Lower lobe of right lung (tissue), 2 donors: ENCODE results near the gene ATRX. TPM values are rescaled to one million over a fixed set of nuclear protein-coding genes. Genes with fewer than 3 reads are reported as not detected.
"Not testable (repeated sequence)": the region's sequence is repeated elsewhere in the genome, so short reads cannot be mapped to it uniquely, and the experiment has no call there.

Source experiments
- ATAC-seq, 2 donors: fragments of 200-7000 bp; cut with Tn5 transposase; one replicate each; pipeline ENCODE4 v1.9.1; 2020 to 2022; ENCODE audit warnings: mild to moderate bottlenecking in 2 of 2, moderate library complexity in 2 of 2
- DNase-seq: peaks from one replicate; pipeline ENCODE4 v3.0.0-alpha.2; 2020
- H3K27ac ChIP-seq: fragments of 200-600 bp; one replicate; pipeline ENCODE4 v1.8.0; 2022
- H3K27me3 ChIP-seq: fragments of 200-600 bp; one replicate; pipeline ENCODE4 v1.8.0; 2022; ENCODE audit warnings: low read depth
- H3K36me3 ChIP-seq: fragments of 200-600 bp; one replicate; pipeline ENCODE4 v1.8.0; 2022; ENCODE audit warnings: mild to moderate bottlenecking
- H3K4me1 ChIP-seq: fragments of 200-600 bp; one replicate; pipeline ENCODE4 v1.8.0; 2022
- H3K4me3 ChIP-seq: fragments of 200-600 bp; one replicate; pipeline ENCODE4 v1.8.0; 2022; ENCODE audit warnings: mild to moderate bottlenecking
- H3K9me3 ChIP-seq: fragments of 200-600 bp; one replicate; pipeline ENCODE4 v1.8.0; 2022
- CTCF ChIP-seq: fragments of 200-600 bp; IDR thresholded peaks from one replicate; pipeline ENCODE4 v1.8.0; 2022; ENCODE audit warnings: antibody characterized with exemption, mild to moderate bottlenecking
- intact Hi-C: fragments of 100-400 bp; cut with DNase I; formaldehyde crosslinking; loops from one replicate; pipeline ENCODE4 v1.11.0; 2022
- total RNA-seq: library from RNA; stranded (reverse); fragmentation: NEBNext Ultra II Directional; extraction: Animal tissue kit (Norgen Biotek cat#: 25700); gene quantifications from one replicate; pipeline ENCODE4 v1.2.1, GENCODE V29; 2021
- donor health status: DM: no; HTN: yes; CAD: no; lungs with severe emphysema.

Gene ATRX
- total RNA-seq, 1 donor from 2014 or later = 88.8 TPM

DNA sequence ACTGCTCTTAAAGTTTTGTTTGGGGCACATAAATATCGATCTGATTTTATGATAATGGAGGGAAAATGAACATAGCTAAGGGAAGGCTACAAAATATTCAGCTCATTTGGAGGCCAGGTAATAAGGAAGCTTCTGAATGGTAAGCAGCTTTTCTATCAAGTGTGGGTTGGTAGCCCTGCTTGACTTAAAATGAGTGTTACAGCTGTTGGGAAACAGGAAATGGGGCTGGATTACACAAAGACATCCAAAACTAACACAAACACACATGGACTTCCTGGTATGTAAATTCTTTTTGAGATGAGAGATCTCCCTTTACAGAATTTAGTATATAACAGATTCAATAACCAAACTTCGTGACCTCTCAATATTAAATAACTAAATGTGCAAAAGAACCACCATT lies 280.8 kb downstream of the ATRX start:
- H3K4me1 ChIP-seq = no peaks in the 10 kb centered on the region
- ATAC-seq = no peak
- peaks cover 27% of the 10 kb centered on the region for H3K36me3 ChIP-seq
- no peak overlapping the region for H3K4me3 ChIP-seq
- no peak for DNase-seq
- H3K27ac ChIP-seq = no peak overlapping the region
- intact Hi-C loops = no loop called here
- no peaks in the 10 kb centered on the region for H3K27me3 ChIP-seq
- H3K9me3 ChIP-seq = no peaks in the 10 kb centered on the region
- no peak for TF ChIP-seq CTCF

DNA sequence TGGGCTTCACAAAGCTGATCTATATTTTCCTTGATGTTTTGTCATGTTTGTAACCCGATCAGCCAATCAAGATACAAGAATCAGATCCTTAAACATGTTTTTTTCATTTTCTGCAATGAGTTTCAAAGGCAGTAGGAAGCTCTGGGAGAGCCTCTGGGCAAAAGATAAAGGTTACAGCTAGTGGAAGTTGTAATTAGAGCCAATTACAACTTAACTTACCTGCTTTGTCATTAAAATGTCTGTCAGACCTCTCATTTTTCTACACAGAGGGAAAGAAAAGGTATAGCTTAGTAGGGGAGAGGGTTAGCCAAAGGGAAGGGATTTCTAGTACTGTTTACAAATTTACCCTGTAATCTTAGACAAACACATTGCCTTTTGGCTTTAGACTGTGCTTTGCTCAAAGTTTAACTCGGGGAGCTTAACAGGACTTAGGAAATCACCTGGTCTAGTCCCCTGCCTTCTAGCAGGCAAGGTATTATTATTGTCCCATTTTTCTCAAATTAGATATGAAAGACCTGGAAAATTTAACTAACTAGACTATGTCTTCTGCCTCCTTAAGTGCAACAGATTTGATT lies 283.0 kb downstream of the ATRX start:
- no peaks in the 10 kb centered on the region for H3K9me3 ChIP-seq
- peaks cover 12% of the 10 kb centered on the region for H3K36me3 ChIP-seq
- no peaks in the 10 kb centered on the region for H3K4me1 ChIP-seq
- no peak overlapping the region for H3K27ac ChIP-seq
- TF ChIP-seq CTCF = no peak
- DNase-seq (no peak), ATAC-seq (no peak)
- no peak overlapping the region for H3K4me3 ChIP-seq
- intact Hi-C loops = no loop called here
- H3K27me3 ChIP-seq = no peaks in the 10 kb centered on the region

- not testable (repeated sequence) for ATAC-seq
Measured at GRCh38 chrX:77500164-77500563, 285.9 kb downstream of the ATRX start.

DNA sequence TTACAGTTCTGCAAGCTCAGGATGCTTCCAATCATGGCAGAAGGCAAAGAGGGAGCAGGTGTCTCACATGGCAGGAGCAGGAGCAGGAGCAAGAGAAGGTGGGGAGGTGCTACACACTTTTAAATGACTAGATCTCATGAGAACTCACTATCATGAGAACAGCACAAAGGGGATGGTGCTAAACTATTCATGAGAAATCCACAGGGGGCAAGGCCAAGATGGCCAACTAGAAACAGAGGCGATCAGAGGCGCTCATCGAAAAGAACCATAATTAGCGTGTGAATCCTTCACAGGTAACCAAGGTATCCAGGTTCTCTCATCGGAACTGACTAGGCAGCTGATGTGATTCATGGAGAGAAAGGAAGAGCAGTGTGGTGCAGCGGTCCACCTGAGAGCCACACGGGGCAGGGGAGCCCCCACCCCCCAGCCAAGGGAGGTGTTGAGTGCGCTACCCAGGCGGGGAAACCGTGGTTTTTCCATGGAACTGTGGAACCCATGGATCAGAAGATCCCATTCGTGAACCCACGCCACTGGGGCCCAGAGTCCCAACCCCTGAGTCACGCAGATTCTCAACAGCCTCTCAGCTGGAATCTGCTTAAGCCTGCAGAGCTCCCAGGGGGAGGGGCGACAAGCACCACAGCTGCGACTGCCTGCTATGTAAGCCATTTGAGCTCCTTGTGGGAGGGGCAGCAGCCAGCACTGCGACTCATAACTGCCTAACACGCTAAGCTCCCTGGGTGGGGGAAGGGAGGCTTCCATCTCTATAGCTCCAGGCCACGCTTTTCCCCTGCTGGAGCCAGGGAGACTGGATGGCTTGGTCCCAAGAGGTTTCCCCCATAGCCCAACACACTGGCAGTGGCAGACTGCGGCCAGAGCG lies 292.1 kb downstream of the ATRX start:
- H3K36me3 ChIP-seq = no peaks in the 10 kb centered on the region
- no peaks in the 10 kb centered on the region for H3K27me3 ChIP-seq
- no peaks in the 10 kb centered on the region for H3K9me3 ChIP-seq
- DNase-seq = no peak
- no peak overlapping the region for H3K4me3 ChIP-seq
- TF ChIP-seq CTCF = no peak
- no peak for ATAC-seq
- no peak overlapping the region for H3K27ac ChIP-seq
- no peaks in the 10 kb centered on the region for H3K4me1 ChIP-seq
- intact Hi-C loops = no loop called here

More at GRCh38 chrX:77500164-77500563, 285.9 kb downstream of the ATRX start:
- H3K27me3 ChIP-seq, intact Hi-C loops, H3K4me1 ChIP-seq, H3K27ac ChIP-seq, H3K36me3 ChIP-seq, DNase-seq, H3K9me3 ChIP-seq, H3K4me3 ChIP-seq: not testable (repeated sequence)

DNA sequence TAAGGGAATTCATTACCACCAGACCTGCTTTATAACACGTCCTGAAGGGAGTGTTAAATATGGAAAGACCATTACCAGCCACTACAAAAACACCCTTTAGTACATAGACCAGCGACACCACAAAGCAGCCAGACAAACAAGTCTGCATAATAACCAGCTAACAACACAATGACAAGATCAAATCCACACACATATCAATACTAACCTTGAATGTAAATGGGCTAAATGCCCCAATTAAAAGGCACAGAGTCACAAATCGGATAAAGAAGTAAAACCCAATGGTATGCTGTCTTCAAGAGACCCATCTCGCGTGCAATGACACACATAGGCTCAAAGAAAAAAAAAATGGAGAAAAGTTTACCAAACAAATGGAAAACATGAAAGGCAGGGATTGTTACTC lies 302.0 kb downstream of the ATRX start:
- intact Hi-C loops = no loop called here
- no peaks in the 10 kb centered on the region for H3K36me3 ChIP-seq
- H3K27ac ChIP-seq = no peak overlapping the region
- no peaks in the 10 kb centered on the region for H3K9me3 ChIP-seq
- TF ChIP-seq CTCF = no peak
- DNase-seq (no peak), ATAC-seq (no peak)
- H3K27me3 ChIP-seq = no peaks in the 10 kb centered on the region
- no peak overlapping the region for H3K4me3 ChIP-seq
- H3K4me1 ChIP-seq = no peaks in the 10 kb centered on the region

- TF ChIP-seq CTCF = no peak
- DNase-seq (no peak), ATAC-seq (no peak)
- H3K36me3 ChIP-seq = no peaks in the 10 kb centered on the region
- H3K4me1 ChIP-seq = no peaks in the 10 kb centered on the region
- H3K27ac ChIP-seq = no peak overlapping the region
- no peak overlapping the region for H3K4me3 ChIP-seq
- H3K9me3 ChIP-seq = no peaks in the 10 kb centered on the region
- intact Hi-C loops = no loop called here
- H3K27me3 ChIP-seq = no peaks in the 10 kb centered on the region
Measured at GRCh38 chrX:77455437-77455836, 330.6 kb downstream of the ATRX start.
